Measurements from ENCODE around the gene BCKDHB. TPM values are rescaled to one million over a fixed set of nuclear protein-coding genes. Genes with fewer than 3 reads are reported as not detected.

The BCKDHB gene
- total and polyA plus RNA-seq, 9 donors: 12.0 to 33.4 (median 18.7) TPM

- Histone ChIP-seq H3K4me3 (no peak overlapping the region), H3K36me3 (no peaks in the 10 kb centered on the region), H3K27me3 (no peaks in the 10 kb centered on the region), H3K4me1 (ENCODE audit: insufficient read depth) (no peaks in the 10 kb centered on the region), H3K27ac (no peak overlapping the region), H3K9me3 (no peaks in the 10 kb centered on the region)
- intact Hi-C loops (cut with DNase I): no loop called here
- 64 to 73% (median 66%) methylated on average over 4 of the region's 4 CpGs for WGBS, 3 donors
- peak; percentile 19 to 61 (median 38) for DNase-seq
- TF ChIP-seq, protein P1, sequence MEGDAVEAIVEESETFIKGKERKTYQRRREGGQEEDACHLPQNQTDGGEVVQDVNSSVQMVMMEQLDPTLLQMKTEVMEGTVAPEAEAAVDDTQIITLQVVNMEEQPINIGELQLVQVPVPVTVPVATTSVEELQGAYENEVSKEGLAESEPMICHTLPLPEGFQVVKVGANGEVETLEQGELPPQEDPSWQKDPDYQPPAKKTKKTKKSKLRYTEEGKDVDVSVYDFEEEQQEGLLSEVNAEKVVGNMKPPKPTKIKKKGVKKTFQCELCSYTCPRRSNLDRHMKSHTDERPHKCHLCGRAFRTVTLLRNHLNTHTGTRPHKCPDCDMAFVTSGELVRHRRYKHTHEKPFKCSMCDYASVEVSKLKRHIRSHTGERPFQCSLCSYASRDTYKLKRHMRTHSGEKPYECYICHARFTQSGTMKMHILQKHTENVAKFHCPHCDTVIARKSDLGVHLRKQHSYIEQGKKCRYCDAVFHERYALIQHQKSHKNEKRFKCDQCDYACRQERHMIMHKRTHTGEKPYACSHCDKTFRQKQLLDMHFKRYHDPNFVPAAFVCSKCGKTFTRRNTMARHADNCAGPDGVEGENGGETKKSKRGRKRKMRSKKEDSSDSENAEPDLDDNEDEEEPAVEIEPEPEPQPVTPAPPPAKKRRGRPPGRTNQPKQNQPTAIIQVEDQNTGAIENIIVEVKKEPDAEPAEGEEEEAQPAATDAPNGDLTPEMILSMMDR (IDR thresholded peaks at IDR 0.05): no peak
- TF ChIP-seq EP300 (IDR thresholded peaks at IDR 0.05): no peak
These were observed 26.5 kb downstream of the BCKDHB start for GRCh38 chr6:80133020-80133419.

DNA sequence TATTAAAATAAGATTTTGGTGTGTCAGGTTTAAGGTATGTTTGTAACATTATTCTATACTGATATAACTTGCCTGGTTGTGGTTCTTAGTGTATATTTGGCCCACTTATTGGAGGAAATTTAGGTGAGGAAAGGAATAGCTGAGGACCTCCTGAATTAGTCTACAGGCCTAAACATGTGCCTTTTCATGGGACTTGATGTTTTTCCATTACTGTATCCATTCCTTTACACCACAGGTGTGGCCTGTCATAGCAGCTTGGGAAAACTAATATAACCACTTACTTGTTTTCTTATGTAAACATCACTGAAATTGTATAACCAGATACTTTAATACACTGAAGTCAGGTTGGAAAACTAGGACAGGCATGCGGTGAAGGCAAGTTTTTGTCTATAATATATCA is 27.6 kb downstream of the BCKDHB start:
- no peaks in the 10 kb centered on the region for H3K27me3 ChIP-seq
- no peaks in the 10 kb centered on the region for H3K9me3 ChIP-seq
- no peaks in the 10 kb centered on the region for H3K4me1 ChIP-seq (ENCODE audit: insufficient read depth)
- TF ChIP-seq, protein P1 (IDR thresholded peaks at IDR 0.05): no peak
- TF ChIP-seq POLR2A (IDR thresholded peaks at IDR 0.05): no peak
- no peak for TF ChIP-seq EP300 (IDR thresholded peaks at IDR 0.05)
- intact Hi-C loops (cut with DNase I): no loop called here
- 98% methylated on average over 1 of the region's 1 CpG for WGBS, 3 donors
- H3K36me3 ChIP-seq: no peaks in the 10 kb centered on the region
- no peak overlapping the region for H3K4me3 ChIP-seq
- no peak for DNase-seq
- H3K27ac ChIP-seq: no peak overlapping the region

DNA sequence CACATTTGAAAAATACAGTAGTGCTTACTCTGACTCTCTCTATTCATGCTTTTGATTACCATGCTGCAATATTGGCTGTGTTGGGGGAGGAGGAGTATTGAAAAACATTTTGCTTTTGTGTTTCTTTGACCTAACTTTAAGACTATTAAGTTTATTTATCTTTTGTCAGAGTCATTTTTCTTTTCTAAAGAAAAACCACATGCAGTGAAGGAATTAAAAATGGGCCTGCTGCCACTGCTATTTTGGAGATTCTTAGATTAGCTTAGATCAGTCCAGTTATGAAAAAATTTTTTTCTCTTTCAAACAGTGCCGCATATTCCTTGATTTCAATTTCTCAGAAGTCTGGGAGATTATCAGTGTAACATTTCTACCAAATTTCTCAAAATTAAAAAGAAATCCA is 36.1 kb downstream of the BCKDHB start:
- Histone ChIP-seq H3K4me3 (no peak overlapping the region), H3K27me3 (no peaks in the 10 kb centered on the region), H3K27ac (no peak overlapping the region), H3K9me3 (no peaks in the 10 kb centered on the region), H3K36me3 (no peaks in the 10 kb centered on the region), H3K4me1 (ENCODE audit: insufficient read depth) (peaks cover 2% of the 10 kb centered on the region)
- TF ChIP-seq POLR2A (IDR thresholded peaks at IDR 0.05) (no peak), EP300 (IDR thresholded peaks at IDR 0.05) (no peak)
- TF ChIP-seq, protein P1 (IDR thresholded peaks at IDR 0.05): no peak
- intact Hi-C loops (cut with DNase I): no loop called here
- DNase-seq: no peak
- 56 to 66% (median 59%) methylated on average over 1 of the region's 1 CpG for WGBS, 3 donors

DNA sequence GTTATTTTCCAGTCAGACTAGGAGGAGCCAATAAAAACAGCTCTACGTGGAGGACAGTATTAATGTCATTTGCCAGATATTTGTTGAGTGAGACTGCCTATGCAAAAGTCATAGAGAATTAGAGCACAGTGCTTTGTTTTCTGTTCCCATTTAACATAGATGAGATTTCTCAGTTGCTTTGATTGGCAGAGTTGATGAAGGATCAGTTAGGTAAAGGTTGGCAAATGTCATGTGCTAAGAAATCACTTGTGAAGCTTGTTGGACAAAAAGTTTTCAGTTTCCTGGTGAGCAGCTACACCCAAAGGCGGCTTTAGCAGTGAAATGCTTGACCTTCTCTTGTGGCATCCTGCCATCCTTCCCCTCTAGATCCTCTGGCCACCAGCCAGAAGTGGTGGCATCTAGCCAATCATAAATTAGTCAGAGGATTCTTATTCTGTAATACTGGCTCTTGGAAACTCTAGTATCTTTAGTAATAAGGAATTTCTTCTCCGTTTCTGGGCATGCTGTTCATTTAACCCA is 37.0 kb downstream of the BCKDHB start:
- TF ChIP-seq, protein P1 (IDR thresholded peaks at IDR 0.05): no peak
- TF ChIP-seq EP300 (IDR thresholded peaks at IDR 0.05): no peak
- TF ChIP-seq POLR2A (IDR thresholded peaks at IDR 0.05): no peak
- intact Hi-C loops (cut with DNase I): no loop called here

More for the DNA sequence above, 37.0 kb downstream of the BCKDHB start:
- no peaks in the 10 kb centered on the region for H3K9me3 ChIP-seq
- WGBS, 3 donors: 8 to 15% (median 10%) methylated on average over 3 of the region's 3 CpGs
- H3K4me3 ChIP-seq: no peak overlapping the region
- no peak overlapping the region for H3K27ac ChIP-seq
- no peaks in the 10 kb centered on the region for H3K27me3 ChIP-seq
- H3K36me3 ChIP-seq: no peaks in the 10 kb centered on the region
- peaks cover 2% of the 10 kb centered on the region for H3K4me1 ChIP-seq (ENCODE audit: insufficient read depth)
- peak; percentile 61 to 87 (median 71) for DNase-seq
